ENCODE measurements around the gene NELFE.
"Not testable (repeated sequence)": the region's sequence is repeated elsewhere in the genome, so short reads cannot be mapped to it uniquely, and the experiment has no call there.

DNA sequence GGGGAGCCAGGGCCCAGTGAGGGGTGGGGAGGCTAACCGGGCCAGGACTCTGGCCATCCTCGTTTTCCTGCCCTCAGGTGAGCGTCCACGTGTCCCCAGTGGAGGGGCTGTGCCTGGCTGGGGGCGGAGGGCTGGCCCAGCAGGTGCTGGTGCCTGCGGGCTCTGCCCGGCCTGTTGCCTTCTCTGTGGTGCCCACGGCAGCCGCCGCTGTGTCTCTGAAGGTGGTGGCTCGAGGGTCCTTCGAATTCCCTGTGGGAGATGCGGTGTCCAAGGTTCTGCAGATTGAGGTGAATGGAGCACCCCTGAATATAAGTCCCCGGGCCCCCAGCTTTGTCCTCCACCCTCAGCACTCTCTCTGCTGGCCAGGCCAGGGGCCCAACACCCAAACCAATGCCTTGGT is 35.6 kb upstream of the NELFE start:
- TF ChIP-seq POLR2A (IDR thresholded peaks at IDR 0.05; ENCODE audit: low read length); GATA1 (IDR thresholded peaks at IDR 0.05; ENCODE audit: low read depth, low read length): not testable (repeated sequence)
